Measurements from ENCODE around the gene LRCH2.
"Not testable (repeated sequence)": the region's sequence is repeated elsewhere in the genome, so short reads cannot be mapped to it uniquely, and the experiment has no call there.

The LRCH2 gene

DNA sequence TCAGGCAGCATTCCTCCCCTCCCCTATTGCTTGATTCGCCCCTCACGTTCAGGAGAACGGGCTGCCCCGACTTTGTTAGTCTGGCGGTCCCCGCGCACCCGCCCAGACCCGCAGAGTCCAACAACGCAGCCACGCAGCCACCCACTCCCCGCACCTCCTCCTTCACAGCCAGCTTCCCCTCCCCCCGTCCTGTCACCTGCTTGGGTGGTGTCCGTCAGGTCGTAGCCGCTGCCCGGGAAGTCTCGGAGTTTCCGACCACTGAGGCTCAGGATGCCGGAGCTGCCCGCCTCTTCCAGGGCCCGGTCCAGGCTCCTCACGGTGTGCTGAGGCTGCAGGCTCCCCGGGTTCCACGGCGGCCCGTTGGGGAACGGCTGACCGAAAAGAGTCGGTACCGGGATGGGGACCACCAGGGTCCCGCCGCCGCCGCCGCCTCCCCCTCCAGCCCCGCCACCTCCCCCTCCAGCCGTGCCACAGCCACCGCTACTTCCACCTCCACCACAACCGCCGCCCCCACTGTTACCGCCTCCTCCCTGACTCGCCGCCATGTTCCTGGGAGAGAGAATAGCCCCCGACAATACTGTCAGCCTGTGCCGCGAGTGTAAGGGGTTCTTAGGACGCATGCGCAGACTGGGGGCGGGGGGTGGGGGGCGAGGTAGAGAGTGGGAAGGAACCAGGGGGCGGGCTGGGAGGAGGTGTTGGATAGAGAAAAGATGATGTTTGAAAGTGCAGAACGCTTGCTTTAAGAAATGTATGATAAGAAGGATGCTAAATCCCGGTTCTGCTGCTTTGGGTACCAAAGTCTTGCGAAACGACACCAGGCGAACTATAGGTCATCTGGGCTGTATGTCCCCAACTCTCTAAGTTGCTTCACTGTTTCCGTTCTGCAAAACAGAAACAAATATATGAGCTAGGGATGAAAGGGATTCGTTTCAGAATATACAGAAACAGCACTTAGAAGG, at the start of gene LRCH2:
Gene LRCH2, minus strand, starts transcription at position 600 of the 959 bp plus-strand sequence. Its CDS starts 55 bp downstream, at position 545.
- no peak for DNase-seq

- no peak for DNase-seq
Observed at GRCh38 chrX:115269051-115269683, 35.3 kb upstream of the LRCH2 start.

DNA sequence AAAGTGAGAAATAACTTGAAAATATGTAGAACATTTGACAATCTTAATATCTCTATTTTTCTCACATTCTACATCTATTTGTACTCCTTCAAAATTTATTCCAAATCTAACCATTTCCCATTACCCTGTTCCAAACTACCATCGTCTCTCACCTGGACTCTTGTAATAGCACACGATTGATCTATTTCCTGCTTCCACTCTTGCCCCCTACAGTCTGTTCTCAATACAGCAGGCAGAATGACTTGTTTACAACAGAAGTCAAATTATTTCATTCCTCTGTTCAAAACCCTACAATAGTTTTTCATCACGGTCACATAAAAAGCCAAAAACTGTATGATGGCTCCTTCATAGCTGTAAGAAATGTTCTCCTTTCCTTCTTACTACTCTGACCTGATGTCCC, 34.5 kb upstream of the LRCH2 start:
- no peak for DNase-seq

- DNase-seq = no peak
Observed at GRCh38 chrX:115266300-115266699, 32.4 kb upstream of the LRCH2 start.

- no peak for DNase-seq
Observed at GRCh38 chrX:115264009-115264408, 30.1 kb upstream of the LRCH2 start.

DNA sequence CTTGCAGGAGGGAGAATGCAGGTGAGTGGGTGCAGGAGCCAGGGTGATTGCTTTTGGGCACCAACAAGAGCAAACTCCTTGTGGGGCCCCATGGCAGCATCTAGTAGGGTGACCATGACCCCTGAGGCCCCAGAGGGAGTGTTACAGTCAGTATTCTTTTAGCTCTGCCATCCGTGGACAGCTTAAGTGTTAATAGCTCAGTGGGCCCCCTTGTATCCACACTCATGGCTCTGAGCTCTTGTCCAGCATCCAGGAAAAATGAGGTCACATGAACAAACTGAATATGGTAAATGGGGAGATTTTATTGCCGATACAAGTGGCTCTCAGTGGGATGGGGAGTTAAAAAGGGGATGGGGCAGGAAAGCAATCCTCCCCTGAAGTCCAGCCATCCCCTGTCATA, 27.3 kb upstream of the LRCH2 start:
- DNase-seq = no peak

GRCh38 chrX:115260330-115260729, 26.4 kb upstream of the LRCH2 start:
- DNase-seq = no peak

DNA sequence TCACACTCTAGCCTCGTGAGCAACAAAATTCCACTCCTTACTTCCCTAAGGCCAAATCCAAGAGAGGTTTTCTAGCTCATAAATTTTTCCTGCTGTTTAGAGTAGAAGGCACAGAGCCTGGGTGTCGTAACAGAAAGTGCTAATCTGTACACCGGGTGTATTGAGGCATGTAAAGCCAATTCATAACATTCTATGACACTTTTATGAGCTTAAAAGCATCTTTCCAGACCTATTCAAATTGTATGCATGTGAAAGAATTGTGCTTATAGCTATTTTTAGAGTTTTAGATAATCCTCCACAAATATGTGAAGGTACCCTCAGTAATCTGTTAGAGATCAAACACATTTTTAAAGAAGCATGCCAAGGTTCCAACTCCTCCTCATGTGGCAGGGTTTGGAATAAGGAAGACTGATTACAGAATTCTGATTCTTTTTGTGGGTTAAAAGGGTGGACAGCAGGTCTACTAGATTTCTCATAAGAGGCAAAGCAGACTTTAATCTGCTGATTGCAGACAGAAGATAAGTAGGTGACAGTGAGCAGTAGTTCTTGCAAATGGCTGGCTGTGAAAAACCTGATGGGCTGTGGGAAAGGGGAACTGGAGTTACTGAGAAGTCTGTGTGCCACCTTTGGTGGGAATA, 25.5 kb upstream of the LRCH2 start:
- DNase-seq = no peak

DNA sequence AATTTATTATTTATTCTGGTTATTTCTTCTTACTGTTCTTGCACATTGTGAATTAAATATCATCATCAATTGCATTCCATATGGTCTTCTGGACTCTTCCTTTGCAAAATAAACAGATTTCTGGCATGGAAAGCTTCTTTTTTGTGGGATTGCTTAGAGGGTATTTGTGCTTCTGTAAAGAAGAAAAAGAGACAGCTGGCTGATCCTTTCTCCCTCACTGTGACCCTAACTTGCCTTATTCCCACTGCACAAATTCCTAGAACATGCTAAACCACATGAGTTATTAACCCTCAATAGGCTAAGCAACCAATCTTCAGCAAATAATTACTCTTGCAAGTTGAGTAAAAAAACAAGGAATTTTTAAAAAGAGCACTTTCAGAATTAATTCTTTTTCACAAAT, 23.8 kb upstream of the LRCH2 start:
- DNase-seq = no peak

DNA sequence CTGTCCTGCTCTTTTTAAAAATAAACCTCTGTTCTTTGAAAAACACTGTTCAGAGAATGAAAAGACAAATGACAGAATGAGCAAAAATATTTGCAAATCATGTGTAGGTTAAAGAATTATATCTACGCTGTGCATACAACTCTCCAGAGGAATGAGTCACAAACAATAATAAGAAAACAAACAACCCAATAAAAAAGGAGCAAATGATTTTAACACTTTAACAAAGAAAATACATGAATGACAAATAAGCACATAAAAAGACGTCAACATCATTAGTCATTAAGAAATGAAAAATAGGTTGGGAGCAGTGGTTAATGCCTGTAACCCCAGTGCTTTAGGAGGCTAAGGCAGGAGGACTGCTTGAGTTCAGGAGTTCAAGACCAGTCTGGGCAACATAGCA, 21.1 kb upstream of the LRCH2 start:
- DNase-seq = no peak

DNA sequence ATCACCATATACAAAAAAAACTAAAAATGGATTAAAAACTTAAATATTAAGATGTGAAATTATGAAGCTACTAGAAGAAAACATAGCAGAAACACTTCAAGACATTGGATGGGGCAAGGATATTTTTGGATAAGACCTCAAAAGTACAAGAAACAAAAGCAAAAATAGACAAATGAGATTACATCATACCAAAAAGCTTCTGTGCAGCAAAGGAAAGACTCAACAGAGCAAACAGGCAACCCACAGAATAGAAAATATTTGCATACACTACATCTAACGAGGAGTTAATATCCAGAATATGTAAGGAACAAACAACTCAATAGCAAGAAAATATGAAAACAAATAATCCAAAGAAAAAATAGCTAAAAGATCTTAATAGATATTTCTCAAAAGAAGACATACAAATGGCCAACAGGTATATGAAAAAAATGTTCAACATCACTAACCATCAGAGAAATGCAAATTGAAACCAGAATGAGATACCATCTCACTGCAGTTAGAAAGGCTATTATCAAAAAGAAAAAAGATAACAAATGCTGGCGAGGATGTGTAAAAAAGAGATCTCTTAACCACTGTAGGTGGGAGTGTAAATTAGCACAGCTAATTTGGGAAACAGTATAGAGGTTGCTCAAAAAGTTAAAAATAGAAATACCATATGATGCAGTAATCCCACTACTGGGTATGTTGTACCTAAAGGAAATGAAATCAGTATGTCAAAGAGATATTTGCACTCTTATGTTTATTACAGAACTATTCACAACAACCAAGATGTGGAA, 17.8 kb upstream of the LRCH2 start:
- DNase-seq = no peak

DNA sequence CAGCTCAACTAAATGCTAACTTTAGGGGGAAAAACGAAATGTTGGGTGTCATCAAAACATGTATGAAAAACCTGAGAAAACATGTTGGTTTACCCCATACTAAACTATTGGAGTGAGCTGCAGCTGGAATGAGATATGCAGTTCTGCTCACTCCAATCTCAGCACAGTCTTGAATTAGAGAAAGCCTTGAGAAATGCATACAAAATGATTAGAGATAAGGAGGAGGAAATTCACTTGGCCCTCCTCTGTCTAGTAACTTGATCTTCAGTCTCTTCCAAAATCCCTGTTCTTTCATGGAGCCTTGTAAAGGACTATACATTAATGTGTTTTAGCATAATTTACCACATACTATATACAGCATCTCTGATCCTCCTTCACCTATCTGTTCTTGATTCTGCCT, 3.2 kb upstream of the LRCH2 start:
- DNase-seq = no peak

- no peak for DNase-seq
Observed at GRCh38 chrX:115236560-115236959, 2.7 kb upstream of the LRCH2 start.

DNA sequence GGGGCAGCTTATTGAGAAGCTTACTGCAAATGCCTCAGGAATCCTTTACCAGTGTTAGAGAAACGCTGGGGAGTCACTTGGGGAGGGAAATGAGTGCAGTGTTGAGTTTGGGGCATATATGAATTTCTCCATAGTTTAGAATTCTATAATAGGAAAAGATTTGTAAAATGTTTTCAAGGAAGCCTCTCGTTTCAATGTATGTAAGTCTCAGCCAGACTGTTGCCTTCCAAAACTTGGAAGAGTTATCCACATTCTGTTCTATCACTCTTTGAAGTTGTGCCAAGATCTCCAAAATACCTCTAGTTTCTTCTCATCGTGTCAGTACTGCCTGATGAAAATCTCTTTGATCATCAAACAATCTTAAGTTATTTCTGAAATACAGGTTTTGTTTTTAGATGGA, 565 bp upstream of the LRCH2 start:
- no peak for DNase-seq

DNA sequence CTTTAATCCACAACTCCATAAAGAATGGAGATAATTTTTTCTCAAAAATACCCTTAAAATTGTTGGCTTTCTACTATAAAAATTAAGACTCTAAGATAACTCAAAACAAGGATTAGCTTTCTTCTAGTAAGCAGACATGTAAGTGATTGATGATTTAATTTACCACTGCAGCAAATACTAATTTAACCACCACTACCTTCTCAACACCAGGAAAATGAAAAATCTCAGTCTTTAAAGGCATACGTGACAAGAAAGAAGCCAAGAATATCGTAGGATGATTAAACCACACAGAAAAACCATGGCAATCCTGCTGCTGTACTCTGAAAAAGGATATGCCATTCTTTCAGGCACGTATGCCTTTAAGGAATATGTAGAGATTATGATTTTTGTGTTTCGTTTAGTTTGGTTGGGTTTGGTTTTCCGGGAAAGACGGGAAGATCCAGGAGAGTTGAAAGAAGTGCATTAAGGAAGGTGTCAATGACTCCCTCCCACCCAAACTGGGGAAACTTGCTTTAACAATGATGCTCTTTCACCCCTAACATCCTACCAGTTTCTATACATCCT, 881 bp downstream of the LRCH2 start:
- DNase-seq = no peak

DNA sequence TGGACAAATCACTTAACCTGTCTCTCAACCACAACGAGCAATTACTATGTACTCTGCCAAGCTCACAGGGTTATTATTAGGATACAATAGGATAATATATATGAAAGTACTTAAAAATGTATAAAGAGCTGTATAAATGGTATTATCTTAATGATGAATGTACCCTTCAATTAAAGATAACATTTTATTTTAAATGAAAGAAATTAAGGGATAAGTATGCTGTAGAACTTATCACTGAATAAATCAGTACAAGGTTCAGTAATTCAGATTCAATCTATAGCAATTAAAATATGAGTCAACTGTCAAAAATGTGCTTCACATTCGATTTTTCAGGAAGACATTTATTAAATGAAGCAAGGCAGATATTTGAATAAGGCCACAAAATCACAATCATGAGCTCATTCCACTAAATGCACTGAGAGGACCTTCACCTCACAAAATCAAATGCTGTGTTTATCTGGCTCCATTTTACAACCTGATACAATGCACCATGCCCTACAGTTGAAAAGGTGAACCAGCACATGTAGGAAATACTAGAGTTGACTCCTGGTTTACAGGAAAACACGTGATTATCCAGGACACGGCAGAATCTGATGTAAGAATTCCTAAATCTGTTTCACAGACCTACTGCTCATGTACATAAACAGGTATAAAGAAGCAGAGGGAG, 4.4 kb downstream of the LRCH2 start:
- no peak for DNase-seq

DNA sequence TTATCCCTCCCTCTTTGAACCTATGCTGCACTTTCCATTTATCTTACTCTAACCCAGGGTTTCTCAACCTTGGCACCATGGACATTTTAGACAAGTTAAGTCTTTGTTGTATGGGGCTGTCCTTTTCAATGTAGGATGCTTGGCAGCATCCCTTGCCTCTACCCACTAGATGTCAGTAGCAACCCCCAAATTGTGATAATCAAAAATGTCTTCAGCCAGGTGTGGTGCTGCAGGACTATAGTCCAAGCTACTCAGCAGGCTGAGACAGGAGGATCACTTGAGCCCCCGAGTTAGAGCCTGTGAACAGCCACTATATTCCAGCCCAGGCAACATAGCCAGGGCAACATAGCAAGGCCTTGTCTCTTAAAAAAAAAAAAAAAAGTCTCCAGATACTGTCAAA, 7.0 kb downstream of the LRCH2 start:
- no peak for DNase-seq

DNA sequence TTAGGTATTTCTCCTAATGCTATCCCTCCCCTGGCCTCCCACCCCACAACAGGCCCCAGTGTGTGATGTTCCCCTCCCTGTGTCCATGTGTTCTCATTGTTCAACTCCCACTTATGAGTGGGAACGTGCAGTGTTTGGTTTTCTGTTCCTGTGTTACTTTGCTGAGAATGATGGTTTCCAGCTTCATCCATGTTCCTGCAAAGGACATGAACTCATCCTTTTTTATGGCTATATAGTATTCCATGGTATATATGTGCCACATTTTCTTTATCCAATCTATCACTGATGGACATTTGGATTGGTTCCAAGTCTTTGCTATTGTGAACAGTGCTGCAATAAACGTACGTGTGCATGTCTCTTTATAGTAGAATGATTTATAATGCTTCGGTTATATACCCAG, 16.6 kb downstream of the LRCH2 start:
- DNase-seq = not testable (repeated sequence)

GRCh38 chrX:115214605-115215004, 19.3 kb downstream of the LRCH2 start:
- no peak for DNase-seq

- no peak for DNase-seq
Observed at GRCh38 chrX:115214151-115214550, 19.7 kb downstream of the LRCH2 start.

GRCh38 chrX:115209547-115209946, 24.3 kb downstream of the LRCH2 start:
- DNase-seq = not testable (repeated sequence)

DNA sequence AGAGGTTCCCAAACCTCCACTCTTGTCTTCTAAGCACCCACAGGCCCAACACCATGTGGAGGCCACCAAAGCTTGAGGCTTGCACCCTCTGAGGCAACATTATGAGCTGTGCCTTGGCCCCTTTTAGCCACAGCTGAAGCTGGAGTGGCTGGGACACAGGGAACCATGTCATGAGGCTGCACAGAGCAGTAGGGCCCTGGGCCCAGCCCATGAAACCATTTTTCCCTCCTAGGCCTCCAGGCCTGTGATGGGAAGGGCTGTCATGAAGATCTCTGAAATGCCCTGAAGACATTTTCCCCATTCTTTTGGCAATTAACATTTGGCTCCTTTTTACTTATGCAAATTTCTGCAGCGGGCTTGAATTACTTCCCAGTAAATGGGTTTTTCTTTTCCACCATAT, 29.9 kb downstream of the LRCH2 start:
- no peak for DNase-seq

Measured in activated naive CD4-positive, alpha-beta T cell treated with anti-CD3 and anti-CD28 coated beads, Interleukin-2, amount 50 U/mL, for 16 hours (primary cell).